Cardiac septum (tissue), 1 donor: ENCODE measurements around the gene USP6NL. TPM values are rescaled to one million over a fixed set of nuclear protein-coding genes. Genes with fewer than 3 reads are reported as not detected.
"Not testable (repeated sequence)": the region's sequence is repeated elsewhere in the genome, so short reads cannot be mapped to it uniquely, and the experiment has no call there.

Experiments used
- DNase-seq: peaks from one replicate; pipeline ENCODE4 v3.0.0-alpha.2; 2020; ENCODE audit warnings: low spot score
- intact Hi-C: fragments of 100-400 bp; cut with DNase I; formaldehyde crosslinking; loops from one replicate; pipeline ENCODE4 v1.14.0; 2022
- total RNA-seq: library from RNA; stranded (reverse); fragmentation: NEBNext Ultra II Directional; extraction: Animal tissue kit (Norgen Biotek cat#: 25700); gene quantifications from one replicate; pipeline ENCODE4 v1.2.1, GENCODE V29; 2021
- donor health status: DM: no; HTN: no; CAD: no.

Gene USP6NL
- total RNA-seq, 1 donor from 2014 or later, result 10.5 TPM

DNA sequence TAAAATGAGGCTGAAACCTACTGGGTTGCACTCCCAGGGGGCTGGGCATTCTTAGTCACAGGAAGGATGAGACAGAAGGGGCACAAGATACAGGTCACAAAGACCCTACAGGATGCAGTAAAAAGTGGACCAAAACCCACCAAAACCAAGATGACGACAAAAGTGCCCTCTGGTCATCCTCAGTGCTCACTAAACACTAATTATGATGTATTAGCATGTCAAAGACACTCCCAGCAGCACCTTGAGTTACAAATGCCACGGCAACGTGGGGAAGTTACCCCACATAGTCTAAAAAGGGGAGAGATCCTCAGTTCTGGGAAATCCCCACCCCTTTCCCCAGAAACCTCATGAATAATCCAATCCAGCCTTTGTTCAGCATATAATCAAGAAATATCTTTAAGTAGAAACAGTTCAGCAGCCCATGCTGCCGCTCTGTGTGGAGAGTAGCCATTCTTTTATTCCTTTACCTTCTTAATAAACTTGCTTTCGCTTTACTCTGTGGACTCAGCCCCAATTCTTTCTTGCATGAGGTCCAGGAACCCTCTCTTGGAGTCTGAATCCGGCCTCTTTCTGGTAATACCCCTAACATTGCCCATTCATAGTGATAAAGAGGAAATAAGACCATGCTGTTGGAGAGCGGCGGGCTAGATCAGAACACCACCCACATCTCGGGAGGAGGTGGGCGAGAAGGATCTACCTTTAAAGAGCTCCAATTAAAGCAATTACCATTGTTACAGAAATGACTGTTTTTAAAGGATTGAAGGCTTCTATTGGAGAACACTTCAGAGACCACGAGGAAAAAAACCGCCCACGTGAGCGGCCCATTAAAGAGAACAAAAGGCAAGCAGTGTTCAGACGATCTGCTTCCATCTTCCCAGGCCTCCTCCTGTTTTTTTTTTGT lies 170.9 kb downstream of the USP6NL start:
- DNase-seq, result peak; percentile 24

DNA sequence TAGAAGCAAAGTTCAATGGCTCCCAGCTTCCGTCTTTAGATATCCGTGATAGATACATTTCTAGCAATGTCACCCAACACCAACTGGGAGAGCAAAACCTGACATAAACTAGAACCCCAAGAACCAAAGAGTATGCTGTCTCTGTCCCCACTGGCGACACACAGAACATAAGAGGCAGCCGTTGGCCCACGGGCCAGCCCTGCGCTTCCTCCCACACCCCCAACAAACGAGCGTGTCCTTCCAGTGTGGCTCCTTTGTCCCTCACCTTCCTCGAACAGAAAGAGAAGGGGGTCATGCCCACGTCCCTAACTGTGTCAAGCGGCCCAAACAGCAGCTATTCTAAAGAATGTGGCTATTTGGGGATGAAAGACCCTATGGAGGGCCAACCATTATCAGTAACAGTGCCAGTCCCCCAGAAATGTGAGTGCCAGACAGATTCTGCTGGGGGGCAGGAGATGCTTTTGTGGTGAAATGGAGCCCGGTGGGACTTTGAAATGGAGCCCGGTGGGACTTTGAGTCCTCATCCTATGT lies 171.9 kb downstream of the USP6NL start:
- peak; percentile 63 for DNase-seq
- intact Hi-C loops, result no loop called here

More for the DNA sequence above, 170.9 kb downstream of the USP6NL start:
- intact Hi-C loops, result no loop called here

DNA sequence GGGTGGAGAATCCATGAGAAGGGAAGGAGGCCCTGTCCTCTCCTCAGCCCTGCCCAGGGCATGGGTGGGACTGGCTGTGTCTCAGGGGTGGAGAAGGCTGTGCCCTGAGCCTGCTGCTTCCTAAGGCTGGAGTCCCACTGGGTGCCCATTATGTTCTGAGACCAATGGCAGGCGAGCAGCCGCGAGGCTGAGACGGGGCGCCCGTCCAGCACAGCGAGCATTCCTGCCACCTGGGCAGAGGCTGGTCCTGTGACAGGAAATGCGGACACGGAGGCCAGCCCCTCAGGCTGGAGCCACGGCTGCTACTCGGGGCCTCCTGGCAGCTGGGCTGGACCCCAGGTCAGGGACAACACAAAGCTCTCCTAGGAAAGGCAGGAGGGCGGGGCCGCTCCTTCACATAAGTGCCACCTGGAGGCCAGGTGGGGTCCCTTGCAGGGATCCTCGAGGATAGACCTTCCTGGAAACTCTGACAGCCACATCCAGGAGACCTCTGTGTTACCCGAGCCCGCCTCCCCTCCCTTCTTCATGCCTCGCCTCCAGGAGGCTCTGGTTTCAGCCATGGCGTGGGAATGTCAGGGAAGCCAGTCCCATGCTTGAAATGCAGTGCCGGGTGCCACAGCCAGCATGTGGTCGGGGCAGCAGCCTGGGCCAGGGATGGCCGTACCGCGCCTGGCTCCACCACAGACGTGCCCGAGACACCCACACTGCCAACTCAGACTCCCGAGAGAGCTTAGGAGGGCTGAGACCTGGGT lies 173.9 kb downstream of the USP6NL start:
- intact Hi-C loops, result no loop called here
- peak; percentile 55 for DNase-seq

DNA sequence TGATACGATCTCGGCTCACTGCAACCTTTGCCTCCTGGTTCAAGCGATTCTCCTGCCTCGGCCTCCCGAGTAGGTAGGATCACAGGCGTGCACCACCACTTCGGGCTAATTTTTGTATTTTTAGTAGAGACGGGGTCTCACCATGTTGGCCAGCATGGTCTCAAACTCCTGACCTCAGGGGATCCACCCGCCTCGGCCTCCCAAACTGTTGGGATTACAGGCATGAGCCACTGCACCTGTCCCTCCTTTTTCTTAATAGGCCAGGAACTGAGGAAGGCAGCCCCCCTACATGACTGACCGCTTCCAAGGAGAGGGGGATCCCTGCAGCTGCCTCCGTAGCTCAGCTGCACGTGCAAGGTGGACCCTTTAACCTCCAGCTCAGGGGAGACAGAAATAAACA lies 175.0 kb downstream of the USP6NL start:
- DNase-seq, result peak; percentile 26
- intact Hi-C loops, result not testable (repeated sequence)

DNA sequence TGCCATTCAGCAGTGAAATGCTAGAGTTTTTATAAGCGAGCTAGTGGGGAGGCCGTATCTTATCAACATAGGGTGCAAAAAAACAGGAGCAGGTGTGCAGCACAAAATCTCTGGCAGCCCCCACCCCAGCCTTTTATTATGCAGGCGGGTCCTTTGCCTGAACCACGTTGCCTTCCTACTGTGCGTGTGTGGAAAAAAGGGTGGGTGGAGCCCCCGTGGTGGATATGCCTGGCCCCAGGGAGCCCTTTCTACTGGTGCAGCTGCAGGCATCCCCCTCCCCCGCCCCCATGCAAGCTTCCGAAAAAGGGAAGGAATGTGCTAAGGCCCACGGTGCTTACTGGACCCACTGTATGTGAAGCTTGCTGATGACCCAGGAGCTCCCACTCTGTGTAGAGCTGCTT lies 175.9 kb downstream of the USP6NL start:
- intact Hi-C loops, result no loop called here
- DNase-seq, result peak; percentile 1

DNA sequence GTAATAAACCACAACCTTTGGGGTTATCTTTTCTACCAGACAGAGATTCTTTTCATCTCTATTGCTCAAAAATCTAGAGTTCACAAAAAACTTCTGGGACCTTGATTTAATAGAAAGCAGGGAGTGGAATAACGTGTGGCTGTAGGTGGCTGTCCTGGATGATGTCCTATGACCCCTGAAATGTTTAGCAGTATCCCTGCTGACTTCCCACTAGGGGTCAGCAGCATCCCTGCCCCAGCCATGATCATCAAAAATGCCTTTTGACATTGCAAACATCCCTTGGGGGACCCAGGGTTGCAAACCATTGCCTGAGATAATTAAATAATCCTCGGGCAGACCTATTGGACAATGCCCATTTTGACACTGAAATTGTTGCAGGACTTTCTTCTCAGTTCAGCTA lies 177.1 kb downstream of the USP6NL start:
- intact Hi-C loops, result no loop called here

DNA sequence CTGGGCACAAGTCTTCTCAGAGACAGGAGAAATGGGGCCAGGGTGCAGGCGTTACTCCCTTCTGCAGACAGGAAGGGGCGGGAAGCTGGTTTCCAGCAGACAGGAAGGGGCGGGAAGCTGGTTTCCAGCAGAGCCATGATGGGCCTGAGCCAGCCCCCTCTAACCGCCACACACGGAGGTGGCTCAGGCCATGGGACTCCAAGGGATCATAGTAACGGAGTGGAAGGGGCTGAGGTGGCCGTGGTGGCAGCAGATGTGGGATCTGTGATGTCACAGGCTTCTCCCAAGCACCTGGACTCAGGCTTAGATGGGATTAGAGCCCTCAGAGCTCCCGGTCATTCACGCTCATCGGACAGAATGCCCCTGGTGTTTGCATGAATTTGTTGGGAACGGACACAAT lies 177.8 kb downstream of the USP6NL start:
- intact Hi-C loops, result no loop called here
- peak; percentile 63 for DNase-seq

More for the DNA sequence above, 177.1 kb downstream of the USP6NL start:
- peak; percentile 19 for DNase-seq

DNA sequence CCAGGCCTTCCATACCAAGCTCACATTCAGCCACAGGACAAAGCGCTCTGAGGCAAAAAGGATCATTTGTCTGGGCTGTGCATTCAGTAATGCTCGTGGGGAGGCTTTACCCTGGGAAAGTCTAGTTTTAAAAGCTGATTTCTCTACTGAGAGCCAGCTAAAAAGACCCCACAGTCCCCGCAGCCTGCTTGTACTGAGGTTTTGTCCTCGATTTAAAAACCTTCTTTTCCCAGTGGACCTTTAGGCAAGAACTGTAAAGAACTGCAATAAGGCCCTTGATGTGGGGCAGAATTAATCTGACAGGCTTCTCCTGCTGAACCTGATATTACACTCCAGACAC lies 180.3 kb downstream of the USP6NL start:
- intact Hi-C loops, result no loop called here
- DNase-seq, result no peak

DNA sequence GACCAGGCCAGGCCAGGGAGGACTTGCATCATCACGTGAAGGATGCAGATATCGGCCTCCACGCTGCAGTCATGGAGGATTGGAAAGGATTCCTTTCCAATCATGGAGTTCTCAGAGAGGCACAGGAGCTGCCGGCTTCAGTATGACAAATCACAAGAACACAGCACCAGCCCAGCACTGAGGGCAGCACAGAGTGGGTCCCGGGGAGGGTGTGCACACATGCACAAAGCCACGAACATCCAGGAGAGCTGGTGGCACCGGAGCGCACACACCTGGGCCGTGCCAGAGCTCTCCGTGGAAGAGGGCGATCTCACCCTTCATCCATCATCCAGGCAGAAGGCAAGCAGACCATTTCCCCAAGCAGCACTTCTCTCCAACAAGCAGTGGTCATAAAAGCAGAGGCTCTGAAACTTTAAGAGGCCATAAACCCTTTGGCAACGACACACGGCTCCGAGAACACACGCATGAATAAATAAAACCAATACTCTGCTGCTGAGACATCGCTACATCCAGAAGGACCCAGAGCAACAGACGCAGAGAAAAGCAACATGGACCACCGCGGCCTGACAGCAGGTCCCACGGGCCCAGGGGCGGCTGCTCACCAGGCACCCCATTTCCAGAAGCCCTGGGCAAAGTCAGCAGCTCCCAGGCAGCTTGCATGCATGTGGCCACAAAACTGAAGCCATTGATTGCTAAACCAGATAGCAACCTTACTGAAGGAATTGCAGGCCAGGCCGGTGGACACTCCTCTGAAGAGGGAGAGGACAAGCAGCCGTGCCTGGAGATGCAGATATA lies 180.8 kb downstream of the USP6NL start:
- DNase-seq, result peak; percentile 55
- intact Hi-C loops, result no loop called here

DNA sequence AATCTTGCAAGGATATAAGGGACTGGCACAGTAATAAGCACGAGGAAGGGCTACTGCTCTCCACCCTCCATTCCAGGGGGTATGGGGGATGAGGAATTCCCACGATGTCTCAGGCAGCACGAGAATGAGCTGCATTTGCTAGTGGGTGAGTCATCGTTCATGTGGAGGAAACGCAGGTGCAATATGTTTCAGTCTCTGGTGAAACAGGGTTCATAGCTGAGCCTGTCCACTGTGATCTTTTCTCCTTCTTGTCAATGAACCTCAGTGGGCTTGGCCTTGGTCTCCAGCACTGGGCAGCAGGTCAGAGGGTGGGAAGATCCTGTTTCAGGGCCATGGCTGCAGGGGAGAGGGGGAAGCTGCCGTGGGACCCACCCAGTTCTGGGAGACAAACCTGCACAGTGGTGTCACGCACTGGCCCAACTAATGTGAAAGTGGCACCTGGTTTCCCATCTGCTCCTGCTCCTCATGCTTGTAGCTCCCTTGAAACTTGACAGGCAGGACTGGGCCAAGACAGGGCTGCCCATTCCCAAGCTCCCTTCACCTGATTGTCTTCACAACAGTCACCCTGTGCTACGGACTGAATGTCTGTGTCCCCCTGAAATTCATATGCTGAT lies 181.9 kb downstream of the USP6NL start:
- intact Hi-C loops, result no loop called here
- peak; percentile 50 for DNase-seq

DNA sequence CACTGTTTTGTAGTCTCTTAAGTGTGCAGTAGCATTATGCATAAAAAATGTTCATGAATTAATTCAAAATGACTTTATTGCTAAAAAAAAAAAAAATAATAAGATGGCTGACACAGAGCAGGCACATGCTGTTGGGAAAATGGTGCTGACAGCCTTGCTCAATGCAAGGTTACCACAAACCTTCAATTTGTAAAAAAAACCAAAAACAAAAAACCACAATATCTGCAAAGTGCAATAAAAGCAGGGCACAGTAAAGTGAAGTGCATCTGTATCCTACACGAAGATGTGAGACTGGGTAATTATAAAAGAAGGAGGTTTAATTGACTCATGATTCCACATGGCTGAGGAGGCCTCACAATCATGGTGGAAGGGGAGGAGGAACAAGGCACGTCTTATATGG lies 185.8 kb downstream of the USP6NL start:
- intact Hi-C loops, result no loop called here
- DNase-seq, result no peak

DNA sequence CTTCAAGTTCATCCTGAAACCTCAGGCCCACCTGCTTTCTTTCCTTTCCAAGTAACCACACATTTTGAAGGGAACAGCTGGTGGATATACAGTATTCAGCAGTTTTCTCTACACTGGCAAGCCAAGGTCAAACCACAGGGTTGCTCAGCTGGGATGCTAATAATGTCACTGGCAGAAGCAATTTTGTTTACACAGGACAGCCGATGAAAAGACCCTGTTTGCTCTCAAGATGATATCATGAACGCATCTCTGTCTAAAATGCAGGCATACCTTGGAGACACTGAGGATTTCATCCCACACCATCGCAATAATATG lies 186.2 kb downstream of the USP6NL start:
- intact Hi-C loops, result no loop called here

DNA sequence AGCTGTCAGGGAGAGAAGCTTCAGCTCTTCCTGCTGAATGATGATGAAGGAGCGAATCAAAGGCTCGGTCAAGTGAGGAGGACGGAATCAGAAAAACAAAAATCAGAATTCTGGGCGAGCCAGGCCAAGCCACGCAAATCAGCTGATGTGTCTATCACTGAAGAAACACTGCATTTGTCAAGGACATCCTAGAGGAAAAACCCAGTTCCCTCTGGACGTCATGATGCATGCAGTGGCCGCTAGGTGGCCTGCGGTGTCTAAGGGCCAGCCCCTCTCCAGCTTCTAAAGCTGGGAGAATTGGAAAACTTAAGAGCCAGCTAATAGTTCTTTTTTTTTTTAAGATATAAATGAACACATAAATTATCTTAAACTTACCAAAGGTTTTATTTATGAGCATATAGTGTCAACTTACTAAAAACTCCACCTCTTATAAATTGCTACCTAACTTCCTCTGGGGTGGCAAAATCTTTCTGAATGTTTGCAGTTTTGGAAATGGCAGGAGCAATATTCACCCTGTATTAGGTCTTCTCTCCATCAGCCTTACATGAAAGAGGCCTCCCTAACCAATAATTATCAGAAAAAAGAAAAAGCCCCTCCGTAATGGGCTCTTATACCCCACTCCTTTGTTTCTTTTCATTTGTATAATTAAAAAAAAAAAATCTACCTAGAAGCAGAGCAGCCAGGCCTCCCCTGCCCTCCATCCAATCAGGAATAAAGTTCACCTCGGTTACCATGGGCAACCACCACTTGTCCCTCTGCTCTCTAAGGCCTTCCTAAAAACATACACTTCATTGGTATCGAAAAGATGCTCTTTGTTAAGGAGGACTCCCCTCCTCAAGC lies 186.8 kb downstream of the USP6NL start:
- DNase-seq, result peak; percentile 75
- intact Hi-C loops, result no loop called here

More for the DNA sequence above, 186.2 kb downstream of the USP6NL start:
- peak; percentile 2 for DNase-seq

DNA sequence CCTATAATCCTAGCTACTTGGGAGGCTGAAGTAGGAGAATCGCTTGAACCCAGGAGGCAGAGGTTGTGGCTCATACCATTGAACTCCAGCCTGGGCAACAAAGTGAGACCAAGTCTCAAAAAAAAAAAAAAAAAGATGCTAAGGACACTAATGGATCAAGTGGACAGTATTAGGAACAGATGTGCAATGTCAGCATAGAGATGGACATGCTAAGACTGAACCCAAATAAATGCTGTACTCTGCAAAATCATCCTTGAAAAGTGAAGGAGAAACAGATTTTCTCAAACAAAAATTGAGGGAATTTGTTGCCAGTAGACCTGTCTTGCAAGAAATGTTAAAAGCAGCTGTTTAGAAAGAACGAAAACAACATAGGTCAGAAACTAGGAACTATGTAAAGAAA lies 194.5 kb downstream of the USP6NL start:
- no peak for DNase-seq
- intact Hi-C loops, result no loop called here

DNA sequence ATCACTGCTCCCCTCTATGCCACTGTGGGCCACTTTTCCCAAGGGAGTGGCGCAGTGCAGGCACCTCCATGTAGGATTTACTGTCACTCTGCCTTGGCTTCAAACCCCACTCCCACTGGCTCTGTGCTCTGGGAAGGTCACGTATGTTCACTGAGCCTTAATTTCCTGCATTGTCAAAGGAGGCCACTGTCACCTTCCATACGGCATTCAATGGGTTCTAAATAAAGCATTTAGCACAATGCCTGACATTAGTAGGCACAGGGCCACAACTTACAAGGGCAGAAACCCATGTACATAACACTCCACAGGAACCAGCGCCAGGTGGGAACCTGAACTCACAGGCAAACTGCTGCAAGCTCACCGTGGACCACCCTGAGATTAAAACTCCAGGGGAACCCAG lies 196.4 kb downstream of the USP6NL start:
- intact Hi-C loops, result no loop called here
- DNase-seq, result no peak

DNA sequence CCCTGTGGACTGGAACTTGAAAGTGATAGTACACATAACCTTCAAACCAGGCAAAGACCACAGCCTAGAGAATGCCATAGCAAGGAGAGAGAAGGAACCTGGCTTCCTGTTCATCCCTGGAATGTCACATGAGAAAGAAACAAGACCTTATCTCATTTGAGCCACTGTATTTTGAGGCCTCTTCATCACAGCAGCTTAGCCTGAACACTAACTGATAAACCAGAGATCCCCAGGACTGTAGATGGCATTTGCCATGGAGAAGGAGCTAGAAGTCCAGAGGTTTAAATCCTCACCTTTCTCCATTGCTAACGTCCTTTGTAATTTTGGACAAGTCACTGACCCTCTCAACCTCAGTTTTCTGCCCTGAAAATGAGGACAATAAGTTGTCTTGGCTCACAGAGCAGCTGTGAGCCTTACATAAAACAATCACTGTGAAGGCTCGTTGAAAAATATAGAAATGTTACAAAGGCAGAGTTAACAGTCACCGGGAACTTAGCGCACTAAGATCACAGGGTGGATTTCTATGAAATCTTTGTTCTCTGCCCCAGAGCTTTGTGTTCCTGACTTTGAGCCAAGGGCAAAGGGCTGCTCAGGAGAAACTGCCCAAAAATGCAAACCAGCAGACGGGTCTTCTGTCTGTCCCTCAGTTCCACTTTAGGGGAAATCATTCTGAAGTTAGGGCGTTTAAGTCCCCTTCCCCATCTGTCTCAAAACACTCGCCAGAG lies 197.0 kb downstream of the USP6NL start:
- no peak for DNase-seq
- intact Hi-C loops, result no loop called here

DNA sequence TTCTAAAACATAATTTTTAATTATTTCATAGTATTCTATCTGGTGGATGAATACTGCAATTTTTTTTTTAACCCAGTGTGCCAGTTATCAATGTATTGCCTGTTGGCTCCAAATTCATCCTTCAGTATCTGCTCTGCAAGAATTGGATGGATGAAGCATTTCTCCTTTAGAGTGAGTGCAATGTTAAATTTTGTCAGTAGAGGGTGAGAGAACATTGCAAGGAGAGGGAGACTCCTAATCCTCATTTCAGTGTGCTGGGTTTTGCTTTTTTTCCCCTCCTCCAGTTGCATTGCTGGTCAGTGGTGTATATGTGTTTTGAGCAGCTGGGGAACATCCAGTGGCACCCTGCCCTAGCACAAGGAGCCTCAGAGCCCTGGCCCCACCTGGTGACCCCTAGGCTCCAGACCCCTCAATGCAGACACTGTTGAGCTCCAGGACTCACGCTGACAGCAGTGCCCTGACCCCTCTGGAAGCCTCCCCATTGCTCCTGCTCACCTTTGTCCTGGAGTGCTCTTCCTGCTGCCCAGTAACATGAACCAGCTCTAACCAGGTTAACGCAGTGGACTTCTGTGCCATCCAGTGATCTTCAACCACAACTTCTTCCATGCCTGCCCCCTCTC lies 199.4 kb downstream of the USP6NL start:
- intact Hi-C loops, result no loop called here
- DNase-seq, result no peak

DNA sequence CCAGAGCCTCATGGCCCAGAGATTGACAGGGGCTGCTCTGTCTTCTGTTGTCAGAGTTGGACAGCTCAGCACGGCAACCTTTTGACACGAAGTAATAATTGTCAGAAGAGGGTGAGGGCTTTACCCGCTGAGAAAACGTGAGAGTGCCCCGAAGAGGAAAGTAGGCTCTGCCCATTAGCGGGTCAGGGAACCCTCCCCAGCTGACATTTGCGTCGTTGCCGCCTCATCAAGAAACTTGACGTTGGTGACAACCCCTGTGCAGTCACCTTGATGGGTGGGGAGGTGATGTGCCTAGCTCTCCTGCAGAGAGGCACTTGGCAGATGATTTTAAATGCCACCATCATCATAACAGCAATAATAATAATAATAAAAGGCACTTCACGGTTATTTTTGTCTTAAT lies 202.1 kb downstream of the USP6NL start:
- DNase-seq, result peak; percentile 35
- intact Hi-C loops, result no loop called here
